LNCAP (cell line): ENCODE measurements around the gene SLC13A3.

Experiments used
- CTCF ChIP-seq: fragments of 450-650 bp; IDR thresholded peaks from 2 replicates; pipeline ENCODE4 v1.5.1; 2017; ENCODE audit warnings: mild to moderate bottlenecking

SLC13A3 gene

GRCh38 chr20:46670228-46670584, 18.9 kb upstream of the SLC13A3 start:
- TF ChIP-seq CTCF: no peak

DNA sequence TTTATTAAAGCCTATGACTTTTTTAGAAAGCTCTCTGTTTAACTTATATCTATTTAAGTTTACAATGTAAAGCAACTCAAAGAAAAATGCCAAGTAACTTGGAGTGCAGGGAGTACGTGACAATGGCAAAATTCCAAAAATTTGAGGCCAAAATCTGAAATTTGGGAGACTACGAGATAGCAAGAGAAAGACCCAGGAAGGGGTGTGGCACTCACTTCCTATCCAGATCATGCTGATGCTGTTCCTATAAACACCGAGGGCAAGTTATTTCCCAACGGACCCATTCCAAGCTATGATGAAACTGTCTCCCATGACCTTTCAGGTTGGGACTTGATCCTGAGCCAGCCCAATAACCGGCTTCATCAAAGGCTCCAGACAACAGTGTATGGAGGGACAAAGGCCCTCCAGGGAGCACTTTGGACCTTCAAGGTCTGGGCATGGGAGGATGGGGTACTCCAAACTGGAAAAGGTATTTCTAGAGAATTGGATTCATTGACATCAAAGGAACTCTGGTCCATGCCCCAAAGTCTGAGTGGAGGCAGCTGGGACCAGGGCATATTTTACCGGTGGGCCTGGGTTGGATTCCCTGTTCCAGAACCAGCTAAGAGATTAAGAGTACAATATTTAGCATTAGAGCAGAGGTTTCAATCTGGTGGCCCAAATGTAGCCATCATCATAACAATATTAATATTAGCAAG, 15.7 kb upstream of the SLC13A3 start:
- TF ChIP-seq CTCF: no peak

DNA sequence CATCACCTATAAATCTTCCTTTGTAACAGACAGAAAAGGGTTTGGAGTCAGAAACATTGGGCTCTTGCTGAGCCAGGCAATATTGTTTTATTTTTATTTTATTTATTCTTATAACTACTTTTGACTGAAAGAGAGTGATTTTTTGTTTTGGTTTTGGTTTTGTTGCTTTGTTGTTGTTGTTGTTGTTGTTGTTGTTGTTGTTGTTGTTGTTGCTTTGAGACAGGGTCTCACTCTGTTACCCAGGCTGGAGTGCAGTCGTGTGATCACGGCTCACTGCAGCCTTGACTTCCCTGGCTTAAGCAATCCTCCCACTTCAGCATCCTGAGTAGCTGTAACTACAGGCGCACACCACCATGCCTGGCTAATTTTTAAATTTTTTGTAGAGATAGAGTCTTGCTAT, 15.0 kb upstream of the SLC13A3 start:
- TF ChIP-seq CTCF: no peak

DNA sequence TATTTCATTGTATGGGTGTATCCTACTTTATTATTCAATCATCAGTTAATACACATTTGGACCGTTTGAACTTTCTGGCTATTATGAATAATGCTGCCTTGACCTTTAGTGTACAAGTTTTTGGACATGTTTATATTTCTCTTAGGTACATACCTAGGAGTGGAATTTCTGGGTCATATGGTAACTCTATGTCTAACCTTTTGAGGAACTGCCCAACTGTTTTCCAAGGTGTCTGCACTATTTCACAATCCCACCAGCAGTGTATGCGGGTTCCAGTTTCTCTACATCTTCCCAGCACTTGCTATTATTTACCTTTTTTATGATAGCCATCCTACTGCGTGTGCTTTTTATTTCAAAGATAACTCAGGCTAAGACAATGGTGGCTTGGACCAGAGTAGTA, 14.3 kb upstream of the SLC13A3 start:
- no peak for TF ChIP-seq CTCF

GRCh38 chr20:46663531-46663930, 12.3 kb upstream of the SLC13A3 start:
- TF ChIP-seq CTCF: no peak

GRCh38 chr20:46661659-46662058, 10.4 kb upstream of the SLC13A3 start:
- TF ChIP-seq CTCF: no peak

- no peak for TF ChIP-seq CTCF
These were observed 9.2 kb upstream of the SLC13A3 start for GRCh38 chr20:46660487-46660886.

GRCh38 chr20:46657618-46658017, 6.4 kb upstream of the SLC13A3 start:
- TF ChIP-seq CTCF: no peak
